HEK293 (cell line): ENCODE data around the gene ILF3.

Source experiments
- CTCF ChIA-PET: fragments of 350-600 bp; formaldehyde crosslinking; extraction: SDS; loops from one replicate; lab custom pipeline; 2021; ENCODE audit warnings: antibody characterized with exemption; lab: Yijun Ruan, JAX
- POLR2A ChIA-PET: fragments of 300-600 bp; formaldehyde crosslinking; extraction: SDS; loops from one replicate; lab custom pipeline; 2020; ENCODE audit warnings: antibody characterized with exemption, inconsistent platforms; lab: Yijun Ruan, JAX
- H3K27ac ChIP-seq: fragments of 200-500 bp; sonication (Bioruptor generic); 2 replicates; pipeline ENCODE4 v1.5.1; 2014; ENCODE audit warnings: low read depth, low read length, control low read depth, inconsistent platforms; ENCODE audit errors: extremely low read depth
- H3K36me3 ChIP-seq, 2 experiments: fragments of 200-500 bp in 1 of 2; sonication (Bioruptor generic) in 1 of 2; 1 replicate in 1 of 2; 2 replicates in 1 of 2; pipeline ENCODE4 v1.5.1; 2014 to 2017; ENCODE audit warnings: inconsistent platforms in 2 of 2, low read length in 2 of 2; ENCODE audit not compliant: control insufficient read depth in 2 of 2, insufficient read depth in 1 of 2
- H3K4me1 ChIP-seq: fragments of 200-500 bp; sonication (Bioruptor generic); 2 replicates; pipeline ENCODE4 v1.5.1; 2014; ENCODE audit warnings: mild to moderate bottlenecking, low read length, inconsistent platforms; ENCODE audit not compliant: control insufficient read depth, insufficient read depth
- H3K4me3 ChIP-seq: 2 replicates; pipeline ENCODE4 v1.5.1; 2011; ENCODE audit warnings: low read depth, mild to moderate bottlenecking, control low read depth, low read length, moderate library complexity
- H3K9me3 ChIP-seq: fragments of 200-500 bp; sonication (Bioruptor generic); 2 replicates; pipeline ENCODE4 v1.5.1; 2014; ENCODE audit warnings: low read depth, low read length, inconsistent platforms; ENCODE audit not compliant: control insufficient read depth, insufficient read depth
- EGR2 ChIP-seq: fragments of 450-650 bp; formaldehyde crosslinking; IDR thresholded peaks from 2 replicates; pipeline ENCODE4 v1.5.1; 2016; ENCODE audit warnings: low read depth, missing biosample characterization, missing genetic modification characterization
- GFI1B ChIP-seq: fragments of 450-650 bp; formaldehyde crosslinking; IDR thresholded peaks from 2 replicates; pipeline ENCODE4 v1.5.1; 2016; ENCODE audit warnings: missing biosample characterization, missing genetic modification characterization
- GLI2 ChIP-seq: fragments of 450-650 bp; formaldehyde crosslinking; IDR thresholded peaks from 2 replicates; pipeline ENCODE4; 2017; ENCODE audit warnings: missing biosample characterization, missing genetic modification characterization, low read depth, borderline replicate concordance
- REPIN1 ChIP-seq: fragments of 450-650 bp; formaldehyde crosslinking; IDR thresholded peaks from 2 replicates; pipeline ENCODE4 v1.5.1; 2017; ENCODE audit warnings: missing biosample characterization, missing genetic modification characterization, low read depth
- REST ChIP-seq: fragments of 450-650 bp; formaldehyde crosslinking; IDR thresholded peaks from 2 replicates; pipeline ENCODE4 v1.5.1; 2016; ENCODE audit warnings: missing biosample characterization, missing genetic modification characterization
- TCF7L2 ChIP-seq: IDR thresholded peaks from 2 replicates; pipeline ENCODE4 v1.6.1; 2011; ENCODE audit warnings: low read depth, mild to moderate bottlenecking, inconsistent platforms, low read length, moderate library complexity, borderline replicate concordance
- ZBTB10 ChIP-seq: fragments of 450-650 bp; formaldehyde crosslinking; IDR thresholded peaks from 2 replicates; pipeline ENCODE4 v1.5.1; 2016; ENCODE audit warnings: missing biosample characterization, missing genetic modification characterization
- ZFP41 ChIP-seq: fragments of 450-650 bp; formaldehyde crosslinking; IDR thresholded peaks from 2 replicates; pipeline ENCODE4 v1.5.1; 2016; ENCODE audit warnings: missing biosample characterization, missing genetic modification characterization, borderline replicate concordance
- ZNF18 ChIP-seq: fragments of 450-650 bp; formaldehyde crosslinking; IDR thresholded peaks from 2 replicates; pipeline ENCODE4 v1.5.1; 2016; ENCODE audit warnings: missing biosample characterization, missing genetic modification characterization
- ZNF202 ChIP-seq: fragments of 450-650 bp; formaldehyde crosslinking; IDR thresholded peaks from 2 replicates; pipeline ENCODE4 v1.5.1; 2016; ENCODE audit warnings: missing biosample characterization, missing genetic modification characterization, borderline replicate concordance
- ZNF248 ChIP-seq: fragments of 450-650 bp; formaldehyde crosslinking; IDR thresholded peaks from 2 replicates; pipeline ENCODE4 v1.5.1; 2017; ENCODE audit warnings: missing biosample characterization, missing genetic modification characterization
- ZNF366 ChIP-seq: fragments of 450-650 bp; formaldehyde crosslinking; conservative IDR thresholded peaks from 2 replicates; pipeline ENCODE4 v1.5.1; 2016; ENCODE audit warnings: missing biosample characterization, missing genetic modification characterization
- ZNF514 ChIP-seq: fragments of 450-650 bp; formaldehyde crosslinking; IDR thresholded peaks from 2 replicates; pipeline ENCODE4 v1.5.1; 2016; ENCODE audit warnings: missing biosample characterization, missing genetic modification characterization
- ZNF530 ChIP-seq: fragments of 450-650 bp; formaldehyde crosslinking; IDR thresholded peaks from 2 replicates; pipeline ENCODE4 v1.5.1; 2016; ENCODE audit warnings: low read depth, missing biosample characterization, missing genetic modification characterization
- ZNF610 ChIP-seq: fragments of 450-650 bp; formaldehyde crosslinking; IDR thresholded peaks from 2 replicates; pipeline ENCODE4 v1.5.1; 2016; ENCODE audit warnings: missing biosample characterization, missing genetic modification characterization, borderline replicate concordance
- ZNF621 ChIP-seq: fragments of 450-650 bp; formaldehyde crosslinking; IDR thresholded peaks from 2 replicates; pipeline ENCODE4 v1.5.1; 2017; ENCODE audit warnings: missing biosample characterization, missing genetic modification characterization
- ZNF76 ChIP-seq: fragments of 450-650 bp; formaldehyde crosslinking; IDR thresholded peaks from 2 replicates; pipeline ENCODE4; 2016; ENCODE audit warnings: low read depth, missing biosample characterization, missing genetic modification characterization, borderline replicate concordance
- ZNF791 ChIP-seq: fragments of 450-650 bp; formaldehyde crosslinking; IDR thresholded peaks from 2 replicates; pipeline ENCODE4 v1.5.1; 2016; ENCODE audit warnings: missing biosample characterization, missing genetic modification characterization
- ZSCAN30 ChIP-seq: fragments of 450-650 bp; IDR thresholded peaks from 2 replicates; pipeline ENCODE4 v1.5.1; 2018; ENCODE audit warnings: missing biosample characterization, mild to moderate bottlenecking, missing genetic modification characterization, moderate library complexity
- TF ChIP-seq, protein P1 (sequence below): fragments of 450-650 bp; formaldehyde crosslinking; IDR thresholded peaks from 2 replicates; pipeline ENCODE4 v1.5.1; 2017; ENCODE audit warnings: missing biosample characterization, missing genetic modification characterization

The ILF3 gene

DNA sequence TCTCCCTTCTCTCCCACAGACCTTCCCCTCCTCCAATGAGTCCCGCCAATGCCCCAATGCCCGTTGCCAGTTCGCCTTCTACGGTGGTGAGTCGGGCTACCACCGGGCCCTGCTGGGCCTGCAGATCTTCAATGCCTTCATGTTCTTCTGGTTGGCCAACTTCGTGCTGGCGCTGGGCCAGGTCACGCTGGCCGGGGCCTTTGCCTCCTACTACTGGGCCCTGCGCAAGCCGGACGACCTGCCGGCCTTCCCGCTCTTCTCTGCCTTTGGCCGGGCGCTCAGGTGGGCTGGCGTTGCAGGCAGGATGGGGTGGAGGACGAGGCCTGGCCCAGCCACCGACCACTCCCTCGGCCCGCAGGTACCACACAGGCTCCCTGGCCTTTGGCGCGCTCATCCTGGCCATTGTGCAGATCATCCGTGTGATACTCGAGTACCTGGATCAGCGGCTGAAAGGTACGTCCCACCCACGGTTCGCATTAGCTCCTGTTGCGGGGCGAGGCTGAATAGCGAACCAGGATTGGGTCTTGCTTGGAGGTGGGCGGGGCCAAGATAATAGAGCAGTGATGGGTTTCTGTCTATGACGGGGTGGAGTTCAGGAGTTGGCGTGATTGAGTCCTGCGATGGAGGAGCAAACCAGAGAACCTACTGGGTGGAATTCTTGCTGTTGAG, 17.7 kb upstream of the ILF3 start:
- Histone ChIP-seq H3K36me3 (peaks cover 0 to 77% of the 10 kb centered on the region in 2 experiments; a peak in 2 of 3 replicates), H3K9me3 (no peaks in the 10 kb centered on the region), H3K4me1 (no peaks in the 10 kb centered on the region), H3K27ac (no peak overlapping the region)
- TF ChIP-seq ZNF610 (tag by site-specific recombination) (no peak), ZNF366 (no peak), ZNF202 (no peak), ZNF248 (no peak), ZNF76 (tag by site-specific recombination) (no peak), ZFP41 (tag by site-specific recombination) (no peak), ZNF621 (no peak), EGR2 (tag by site-specific recombination) (no peak), ZNF514 (no peak), ZNF530 (tag by site-specific recombination) (no peak), TCF7L2 (no peak), ZNF791 (tag by site-specific recombination) (no peak), ZSCAN30 (tag by site-specific recombination) (no peak), GFI1B (tag by site-specific recombination) (no peak), GLI2 (no peak), ZNF18 (no peak), ZBTB10 (no peak), REPIN1 (tag by site-specific recombination) (no peak), REST (tag by site-specific recombination) (no peak)
- TF ChIP-seq, protein P1, sequence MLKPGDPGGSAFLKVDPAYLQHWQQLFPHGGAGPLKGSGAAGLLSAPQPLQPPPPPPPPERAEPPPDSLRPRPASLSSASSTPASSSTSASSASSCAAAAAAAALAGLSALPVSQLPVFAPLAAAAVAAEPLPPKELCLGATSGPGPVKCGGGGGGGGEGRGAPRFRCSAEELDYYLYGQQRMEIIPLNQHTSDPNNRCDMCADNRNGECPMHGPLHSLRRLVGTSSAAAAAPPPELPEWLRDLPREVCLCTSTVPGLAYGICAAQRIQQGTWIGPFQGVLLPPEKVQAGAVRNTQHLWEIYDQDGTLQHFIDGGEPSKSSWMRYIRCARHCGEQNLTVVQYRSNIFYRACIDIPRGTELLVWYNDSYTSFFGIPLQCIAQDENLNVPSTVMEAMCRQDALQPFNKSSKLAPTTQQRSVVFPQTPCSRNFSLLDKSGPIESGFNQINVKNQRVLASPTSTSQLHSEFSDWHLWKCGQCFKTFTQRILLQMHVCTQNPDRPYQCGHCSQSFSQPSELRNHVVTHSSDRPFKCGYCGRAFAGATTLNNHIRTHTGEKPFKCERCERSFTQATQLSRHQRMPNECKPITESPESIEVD (tag by site-specific recombination) = no peak
- TF ChIP-seq, all 188 proteins: peak for 0
- no peak overlapping the region for H3K4me3 ChIP-seq
- CTCF ChIA-PET = interaction anchor here (0.7 kb wide), 1 partner anchor 90 kb away, joined by 4 read pairs; no protein-coding TSS in a partner anchor
- POLR2A ChIA-PET = no interaction called here
